NCI-H2227 (cell line): ENCODE data around the gene ITPR2.

Source experiments
- DNase-seq: peaks from one replicate; lab custom pipeline; 2025; ENCODE audit not compliant: unreplicated experiment; lab: John Stamatoyannopoulos, UW

Gene ITPR2

GRCh38 chr12:26580619-26581018 is 252.4 kb downstream of the ITPR2 start:
- no peak for DNase-seq

GRCh38 chr12:26576266-26576665 is 256.7 kb downstream of the ITPR2 start:
- DNase-seq, result no peak

GRCh38 chr12:26573225-26573909 is 259.6 kb downstream of the ITPR2 start:
- no peak for DNase-seq

- DNase-seq, result no peak
These were observed 260.9 kb downstream of the ITPR2 start for GRCh38 chr12:26572137-26572536.

- no peak for DNase-seq
These were observed 261.4 kb downstream of the ITPR2 start for GRCh38 chr12:26571560-26571959.

- DNase-seq, result no peak
These were observed 265.9 kb downstream of the ITPR2 start for GRCh38 chr12:26567126-26567525.

GRCh38 chr12:26566675-26567074 is 266.3 kb downstream of the ITPR2 start:
- DNase-seq, result no peak

GRCh38 chr12:26566186-26566585 is 266.8 kb downstream of the ITPR2 start:
- DNase-seq, result no peak

- DNase-seq, result no peak
These were observed 268.6 kb downstream of the ITPR2 start for GRCh38 chr12:26564391-26564790.

GRCh38 chr12:26563552-26563951 is 269.4 kb downstream of the ITPR2 start:
- no peak for DNase-seq

GRCh38 chr12:26557326-26557725 is 275.7 kb downstream of the ITPR2 start:
- no peak for DNase-seq

GRCh38 chr12:26556916-26557315 is 276.1 kb downstream of the ITPR2 start:
- DNase-seq, result no peak

- DNase-seq, result no peak
These were observed 277.9 kb downstream of the ITPR2 start for GRCh38 chr12:26555139-26555538.

GRCh38 chr12:26554332-26554731 is 278.7 kb downstream of the ITPR2 start:
- DNase-seq, result no peak

- no peak for DNase-seq
These were observed 281.6 kb downstream of the ITPR2 start for GRCh38 chr12:26551385-26551784.

- DNase-seq, result no peak
These were observed 284.8 kb downstream of the ITPR2 start for GRCh38 chr12:26548227-26548626.

- DNase-seq, result no peak
These were observed 286.3 kb downstream of the ITPR2 start for GRCh38 chr12:26546535-26547314.

GRCh38 chr12:26539131-26539530 is 293.9 kb downstream of the ITPR2 start:
- DNase-seq, result no peak

- no peak for DNase-seq
These were observed 295.3 kb downstream of the ITPR2 start for GRCh38 chr12:26537651-26538050.

GRCh38 chr12:26537126-26537525 is 295.9 kb downstream of the ITPR2 start:
- DNase-seq, result no peak

- DNase-seq, result no peak
These were observed 297.2 kb downstream of the ITPR2 start for GRCh38 chr12:26535826-26536225.

GRCh38 chr12:26534071-26534470 is 298.9 kb downstream of the ITPR2 start:
- no peak for DNase-seq

GRCh38 chr12:26533211-26533610 is 299.8 kb downstream of the ITPR2 start:
- no peak for DNase-seq
